ENCODE results near the gene TGFBR3.

- TF ChIP-seq NR1H2 (CRISPR knock-in tag; IDR thresholded peaks at IDR 0.05): no peak
- TF ChIP-seq, protein P1, sequence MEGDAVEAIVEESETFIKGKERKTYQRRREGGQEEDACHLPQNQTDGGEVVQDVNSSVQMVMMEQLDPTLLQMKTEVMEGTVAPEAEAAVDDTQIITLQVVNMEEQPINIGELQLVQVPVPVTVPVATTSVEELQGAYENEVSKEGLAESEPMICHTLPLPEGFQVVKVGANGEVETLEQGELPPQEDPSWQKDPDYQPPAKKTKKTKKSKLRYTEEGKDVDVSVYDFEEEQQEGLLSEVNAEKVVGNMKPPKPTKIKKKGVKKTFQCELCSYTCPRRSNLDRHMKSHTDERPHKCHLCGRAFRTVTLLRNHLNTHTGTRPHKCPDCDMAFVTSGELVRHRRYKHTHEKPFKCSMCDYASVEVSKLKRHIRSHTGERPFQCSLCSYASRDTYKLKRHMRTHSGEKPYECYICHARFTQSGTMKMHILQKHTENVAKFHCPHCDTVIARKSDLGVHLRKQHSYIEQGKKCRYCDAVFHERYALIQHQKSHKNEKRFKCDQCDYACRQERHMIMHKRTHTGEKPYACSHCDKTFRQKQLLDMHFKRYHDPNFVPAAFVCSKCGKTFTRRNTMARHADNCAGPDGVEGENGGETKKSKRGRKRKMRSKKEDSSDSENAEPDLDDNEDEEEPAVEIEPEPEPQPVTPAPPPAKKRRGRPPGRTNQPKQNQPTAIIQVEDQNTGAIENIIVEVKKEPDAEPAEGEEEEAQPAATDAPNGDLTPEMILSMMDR (IDR thresholded peaks at IDR 0.05): no peak
- TF ChIP-seq SOX15 (CRISPR knock-in tag; IDR thresholded peaks at IDR 0.05): no peak
- TF ChIP-seq, protein P2, sequence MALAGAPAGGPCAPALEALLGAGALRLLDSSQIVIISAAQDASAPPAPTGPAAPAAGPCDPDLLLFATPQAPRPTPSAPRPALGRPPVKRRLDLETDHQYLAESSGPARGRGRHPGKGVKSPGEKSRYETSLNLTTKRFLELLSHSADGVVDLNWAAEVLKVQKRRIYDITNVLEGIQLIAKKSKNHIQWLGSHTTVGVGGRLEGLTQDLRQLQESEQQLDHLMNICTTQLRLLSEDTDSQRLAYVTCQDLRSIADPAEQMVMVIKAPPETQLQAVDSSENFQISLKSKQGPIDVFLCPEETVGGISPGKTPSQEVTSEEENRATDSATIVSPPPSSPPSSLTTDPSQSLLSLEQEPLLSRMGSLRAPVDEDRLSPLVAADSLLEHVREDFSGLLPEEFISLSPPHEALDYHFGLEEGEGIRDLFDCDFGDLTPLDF (CRISPR knock-in tag; IDR thresholded peaks at IDR 0.05): no peak
- no peak for TF ChIP-seq NFYB (CRISPR knock-in tag; conservative IDR thresholded peaks at IDR 0.05; ENCODE audit: low read depth)
- TF ChIP-seq NR2C2 (CRISPR knock-in tag; IDR thresholded peaks at IDR 0.05): no peak
These were observed 235.2 kb downstream of the TGFBR3 start for GRCh38 chr1:91650764-91651163.
